A549 (cell line): ENCODE data around the gene HPN. TPM values are rescaled to one million over a fixed set of nuclear protein-coding genes. Genes with fewer than 3 reads are reported as not detected.
"Not testable (repeated sequence)": the region's sequence is repeated elsewhere in the genome, so short reads cannot be mapped to it uniquely, and the experiment has no call there.

Experiments
- ATAC-seq, 2 experiments: fragments of 200-7000 bp in 1 of 2; fragments of >200 bp in 1 of 2; cut with Nextera tagmentation in 1 of 2; cut with Tn5 transposase in 1 of 2; 3 replicates each; pipeline versions ENCODE4 v1.8.0 to v1.9.1; 2018 to 2020; ENCODE audit warnings: mild to moderate bottlenecking in 1 of 2, moderate library complexity in 1 of 2
- CTCF ChIA-PET: fragments of 300-600 bp; sonication (Branson Sonifier 250); formaldehyde crosslinking; extraction: SDS; loops from one replicate; lab custom pipeline; 2021; ENCODE audit warnings: antibody characterized with exemption, inconsistent platforms; lab: Yijun Ruan, JAX
- POLR2A ChIA-PET: fragments of 350-600 bp; formaldehyde crosslinking; extraction: SDS; loops from one replicate; lab custom pipeline; 2021; ENCODE audit warnings: antibody characterized with exemption, inconsistent platforms; lab: Yijun Ruan, JAX
- DNase-seq, 2 experiments: peaks; one replicate each; pipeline versions ENCODE4 v3.0.0 to v3.0.0-alpha.2; 2011 to 2016; ENCODE audit warnings: low read depth in 1 of 2, low spot score in 1 of 2
- FAIRE-seq: peaks from 2 replicates; lab custom pipeline; 2011; peaks lifted over from hg19 to GRCh38; lab: Jason Lieb, UNC
- H3K27ac ChIP-seq, 2 experiments: fragments of >200 bp; sonication (Bioruptor Twin); formaldehyde crosslinking; 3 replicates each; pipeline ENCODE4 v1.5.1; 2016 to 2017
- H3K4me1 ChIP-seq: fragments of >200 bp; sonication (Bioruptor Twin); formaldehyde crosslinking; 3 replicates; pipeline ENCODE4 v1.6.1; 2016
- H3K4me2 ChIP-seq: fragments of >200 bp; sonication (Bioruptor Twin); formaldehyde crosslinking; 3 replicates; pipeline ENCODE4 v1.6.1; 2016
- H3K4me3 ChIP-seq: fragments of >200 bp; sonication (Bioruptor Twin); formaldehyde crosslinking; 3 replicates; pipeline ENCODE4 v1.5.1; 2016
- H3K9me3 ChIP-seq: fragments of >200 bp; sonication (Bioruptor Twin); formaldehyde crosslinking; 3 replicates; pipeline ENCODE4 v1.6.1; 2016
- CEBPB ChIP-seq, 2 experiments: fragments of >200 bp in 1 of 2; sonication (Bioruptor Twin) in 1 of 2; formaldehyde crosslinking in 1 of 2; IDR thresholded peaks; 2 replicates each; pipeline ENCODE4 v1.6.1; 2012 to 2016
- CHD4 ChIP-seq: fragments of 200-600 bp; sonication (generic); IDR thresholded peaks from 2 replicates; pipeline ENCODE4 v1.6.1; 2016; ENCODE audit warnings: antibody characterized with exemption, mild to moderate bottlenecking, borderline replicate concordance
- EP300 ChIP-seq, 2 experiments: fragments of >200 bp; sonication (Bioruptor Twin); formaldehyde crosslinking; IDR thresholded peaks; 2 replicates in 1 of 2; 3 replicates in 1 of 2; pipeline ENCODE4 v1.6.1; 2016 to 2017
- FOSB ChIP-seq: fragments of 250-450 bp; sonication (Bioruptor Pico); IDR thresholded peaks from 2 replicates; pipeline ENCODE4 v1.5.0; 2020; ENCODE audit warnings: mild to moderate bottlenecking, moderate library complexity
- FOXS1 ChIP-seq: fragments of 250-450 bp; sonication (Bioruptor Pico); IDR thresholded peaks from 2 replicates; pipeline ENCODE4 v1.5.0; 2020; ENCODE audit warnings: mild to moderate bottlenecking, moderate library complexity
- HOXB13 ChIP-seq: fragments of 250-450 bp; sonication (Bioruptor Pico); IDR thresholded peaks from 2 replicates; pipeline ENCODE4 v1.5.0; 2020; ENCODE audit warnings: low read depth, mild to moderate bottlenecking, moderate library complexity
- JUNB ChIP-seq: fragments of >200 bp; sonication (Bioruptor Twin); formaldehyde crosslinking; IDR thresholded peaks from 2 replicates; pipeline ENCODE4 v1.6.1; 2016
- KDM1A ChIP-seq: fragments of 200-600 bp; sonication (generic); IDR thresholded peaks from 2 replicates; pipeline ENCODE4 v1.6.1; 2016; ENCODE audit warnings: low read depth, mild to moderate bottlenecking
- KDM5A ChIP-seq: fragments of 200-600 bp; sonication (generic); IDR thresholded peaks from 2 replicates; pipeline ENCODE4 v1.6.1; 2016; ENCODE audit warnings: antibody characterized with exemption, mild to moderate bottlenecking
- MYC ChIP-seq: IDR thresholded peaks from 2 replicates; pipeline ENCODE4 v1.6.1; 2012; ENCODE audit warnings: mild to moderate bottlenecking, inconsistent platforms, low read length, improper control_type of control experiment, borderline replicate concordance
- NR3C1 ChIP-seq: fragments of >200 bp; sonication (Bioruptor Twin); formaldehyde crosslinking; IDR thresholded peaks from 3 replicates; pipeline ENCODE4 v1.6.1; 2017
- RCOR1 ChIP-seq: fragments of 150-350 bp; IDR thresholded peaks from 2 replicates; pipeline ENCODE4 v1.6.1; 2014; ENCODE audit warnings: antibody characterized with exemption, low read length, low read depth
- WGBS: methylation state at CpG from one replicate; pipeline ENCODE4 v1.1.6; 2017; ENCODE audit errors: missing lambda C conversion rate; 5-methylcytosine and 5-hydroxymethylcytosine counted together
- polyA plus RNA-seq, 4 experiments: library from polyadenylated mRNA; depleted of rRNA in 3 of 4; stranded (reverse); fragments of >200 nt; fragmentation: RNase III in 1 of 4; extraction: RNeasy Plus Mini Kit Qiagen cat#74134 plus additional on column Dnase treatment in 1 of 4; gene quantifications; 2 replicates in 3 of 4; 3 replicates in 1 of 4; pipeline ENCODE4 v1.2.3, GENCODE V29; 2011 to 2017
- TF ChIP-seq, protein P1 (sequence below): fragments of >200 bp; sonication (Bioruptor Twin); formaldehyde crosslinking; IDR thresholded peaks from 3 replicates; pipeline ENCODE4 v1.6.1; 2016
- TF ChIP-seq, protein P2 (sequence below): fragments of >200 bp; sonication (Bioruptor Twin); formaldehyde crosslinking; IDR thresholded peaks from 3 replicates; pipeline ENCODE4 v1.5.1; 2016

Gene HPN
- polyA plus RNA-seq, 2 of the 4 experiments (the other 2 are of a cell fraction), result 0.06 to 0.08 TPM

DNA sequence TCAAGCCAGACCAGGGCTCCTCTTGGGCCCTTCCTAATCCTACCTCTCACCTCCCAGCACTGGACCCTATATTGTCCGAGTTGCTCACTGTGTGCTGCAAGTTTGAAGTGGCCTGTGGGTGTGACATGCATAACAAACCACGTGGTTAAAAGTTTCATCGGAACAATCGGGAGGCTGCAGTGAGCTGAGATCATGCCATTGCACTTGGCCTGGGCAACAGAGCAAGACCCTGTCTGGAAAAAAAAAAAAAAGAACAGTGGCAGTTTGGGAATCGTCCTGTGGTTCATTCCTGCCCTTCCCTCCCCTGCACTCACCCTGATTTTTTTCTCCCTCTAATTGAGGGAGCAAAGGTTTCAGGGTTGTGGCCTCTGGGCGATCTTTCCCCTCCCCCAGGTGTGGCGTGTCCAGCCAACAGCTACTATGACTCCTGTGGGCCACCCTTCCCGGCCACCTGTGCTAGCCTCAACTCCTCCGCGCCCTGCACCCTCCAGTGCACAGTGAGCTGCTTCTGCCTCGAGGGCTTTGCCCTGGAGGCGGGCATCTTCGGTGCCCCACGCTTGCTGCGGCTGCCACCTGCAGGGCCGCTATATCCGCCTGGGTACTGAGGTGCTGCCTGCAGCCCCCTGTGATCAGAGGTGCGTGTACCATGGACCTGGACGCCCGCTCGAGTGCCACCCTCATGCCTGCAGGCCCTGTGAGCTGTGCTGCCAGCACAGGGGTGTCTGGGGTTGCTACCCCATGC is 57.8 kb downstream of the HPN start:
- no peak for FAIRE-seq
- POLR2A ChIA-PET, result interaction anchor here (1.6 kb wide), 1 partner anchor 25 kb away, joined by 5 read pairs; no protein-coding TSS in a partner anchor
- CTCF ChIA-PET, result interaction anchor here (0.7 to 6.9 kb wide), 18 partner anchors 8 to 169 kb away, joined by 3 to 67 read pairs (median 4); partner anchors contain the start of genes FXYD3, FXYD7 and LGI4

DNA sequence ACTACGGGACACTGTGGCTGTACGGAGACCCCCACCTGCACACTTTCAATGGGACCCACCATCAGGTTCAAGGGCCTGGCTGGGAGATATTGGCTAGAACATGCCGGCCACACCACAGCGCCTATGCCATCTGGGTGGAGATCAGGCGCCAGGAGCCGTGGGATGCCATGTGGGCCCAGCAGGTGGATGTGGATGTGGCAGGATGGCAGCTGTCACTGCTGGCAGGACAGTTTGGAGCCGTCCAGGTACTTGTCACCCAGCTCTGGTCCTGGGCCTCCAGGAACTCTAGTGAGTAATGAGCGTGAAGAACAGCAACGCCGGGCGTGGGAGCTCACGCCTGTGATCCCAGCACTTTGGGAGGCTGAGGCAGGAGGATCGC is 58.4 kb downstream of the HPN start:
- H3K4me1 ChIP-seq, result no peaks in the 10 kb centered on the region
- no peak overlapping the region for H3K27ac ChIP-seq
- FAIRE-seq (no peak), ATAC-seq (no peak), DNase-seq (no peak)
- H3K4me2 ChIP-seq, result no peak overlapping the region
- CTCF ChIA-PET, result interaction anchor here (0.9 to 6.9 kb wide), 11 partner anchors 8 to 127 kb away, joined by 3 to 67 read pairs (median 6); partner anchors contain the start of genes FXYD3 and FXYD7
- POLR2A ChIA-PET, result interaction anchor here (0.5 kb wide), 1 partner anchor 69 kb away, joined by 4 read pairs; no protein-coding TSS in a partner anchor
- TF ChIP-seq EP300 (IDR thresholded peaks at IDR 0.05) (no peak), FOXS1 (CRISPR knock-in tag) (no peak), RCOR1 (no peak), HOXB13 (CRISPR knock-in tag) (no peak), FOSB (CRISPR knock-in tag) (no peak), KDM1A (no peak), KDM5A (no peak), JUNB (no peak), NR3C1 (no peak), MYC (no peak)
- no peak overlapping the region for H3K4me3 ChIP-seq
- no peaks in the 10 kb centered on the region for H3K9me3 ChIP-seq
- 85% methylated on average over 10 of the region's 13 CpGs for whole genome bisulfite sequencing

More for the DNA sequence above, 57.8 kb downstream of the HPN start:
- no peak overlapping the region for H3K4me2 ChIP-seq
- no peak for TF ChIP-seq RCOR1
- no peak for TF ChIP-seq CEBPB (IDR thresholded peaks at IDR 0.05)
- TF ChIP-seq, protein P1, sequence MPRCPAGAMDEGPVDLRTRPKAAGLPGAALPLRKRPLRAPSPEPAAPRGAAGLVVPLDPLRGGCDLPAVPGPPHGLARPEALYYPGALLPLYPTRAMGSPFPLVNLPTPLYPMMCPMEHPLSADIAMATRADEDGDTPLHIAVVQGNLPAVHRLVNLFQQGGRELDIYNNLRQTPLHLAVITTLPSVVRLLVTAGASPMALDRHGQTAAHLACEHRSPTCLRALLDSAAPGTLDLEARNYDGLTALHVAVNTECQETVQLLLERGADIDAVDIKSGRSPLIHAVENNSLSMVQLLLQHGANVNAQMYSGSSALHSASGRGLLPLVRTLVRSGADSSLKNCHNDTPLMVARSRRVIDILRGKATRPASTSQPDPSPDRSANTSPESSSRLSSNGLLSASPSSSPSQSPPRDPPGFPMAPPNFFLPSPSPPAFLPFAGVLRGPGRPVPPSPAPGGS, result no peak
- H3K27ac ChIP-seq, result no peak overlapping the region
- H3K4me1 ChIP-seq, result no peaks in the 10 kb centered on the region
- ATAC-seq (peak; percentile 31 to 40; a peak in 4 of 6 replicates), DNase-seq (no peak)
- no peak overlapping the region for H3K4me3 ChIP-seq
- H3K9me3 ChIP-seq, result no peaks in the 10 kb centered on the region
- WGBS, result 53% methylated on average over 13 of the region's 21 CpGs

DNA sequence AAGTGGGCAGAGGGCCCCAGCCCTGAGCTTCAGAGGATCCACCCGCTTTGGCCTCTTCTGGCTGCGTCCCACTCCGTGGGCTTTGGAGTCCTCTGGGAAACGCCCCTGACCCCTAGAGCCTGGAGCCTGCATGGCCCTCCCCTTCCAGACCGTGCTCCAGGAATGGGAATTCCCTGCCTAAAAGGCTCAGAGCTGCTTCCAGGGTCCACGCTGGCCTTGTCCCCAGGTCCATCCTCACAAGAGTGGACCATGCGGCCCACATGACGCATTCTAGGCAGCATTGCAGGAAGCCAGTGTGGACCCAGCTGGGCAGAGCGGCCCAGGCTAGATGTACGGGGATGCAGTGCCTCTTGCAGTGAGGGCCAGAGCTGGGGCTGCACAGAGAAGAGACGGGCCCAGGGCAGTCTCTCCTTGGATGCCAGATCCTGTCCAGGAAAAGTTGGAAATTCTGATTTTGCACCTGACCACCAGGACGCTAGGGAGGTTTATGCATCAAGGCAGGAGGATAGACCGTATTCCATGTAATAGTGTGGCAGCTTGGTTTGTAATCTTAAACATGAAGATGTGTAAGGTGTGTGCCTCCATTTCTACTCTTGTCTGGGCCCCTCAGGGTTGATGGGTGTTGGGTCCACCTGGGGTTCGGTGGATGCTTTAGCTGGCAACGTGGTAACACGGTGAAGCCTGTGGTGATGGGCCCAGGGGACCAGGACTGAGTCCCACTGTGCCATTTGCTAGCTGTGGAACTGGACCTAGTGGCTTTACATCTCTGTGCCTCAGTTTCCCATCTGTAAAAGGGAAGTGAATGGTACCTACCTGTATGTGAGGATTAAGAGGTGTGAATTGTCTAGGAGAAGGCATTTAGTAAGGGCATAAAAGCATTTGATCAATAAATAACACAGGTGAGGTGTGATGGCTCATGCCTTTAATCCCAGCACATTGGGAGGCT is 59.3 kb downstream of the HPN start:
- WGBS, result 63% methylated on average over 16 of the region's 16 CpGs
- ATAC-seq (peak; percentile 21 to 37; a peak in 3 of 6 replicates), DNase-seq (peak in 1 of 2 experiments; percentile 37), FAIRE-seq (no peak)
- POLR2A ChIA-PET, result interaction anchor here (0.5 kb wide), 1 partner anchor 70 kb away, joined by 4 read pairs; no protein-coding TSS in a partner anchor
- Histone ChIP-seq H3K4me2 (no peak overlapping the region), H3K4me1 (no peaks in the 10 kb centered on the region), H3K4me3 (no peak overlapping the region), H3K9me3 (no peaks in the 10 kb centered on the region), H3K27ac (no peak overlapping the region)
- CTCF ChIA-PET, result interaction anchor here (0.5 to 6.9 kb wide), 15 partner anchors 9 to 872 kb away, joined by 3 to 67 read pairs (median 4); partner anchors contain the start of genes FXYD3, FXYD7 and ZNF792
- TF ChIP-seq, protein P2, sequence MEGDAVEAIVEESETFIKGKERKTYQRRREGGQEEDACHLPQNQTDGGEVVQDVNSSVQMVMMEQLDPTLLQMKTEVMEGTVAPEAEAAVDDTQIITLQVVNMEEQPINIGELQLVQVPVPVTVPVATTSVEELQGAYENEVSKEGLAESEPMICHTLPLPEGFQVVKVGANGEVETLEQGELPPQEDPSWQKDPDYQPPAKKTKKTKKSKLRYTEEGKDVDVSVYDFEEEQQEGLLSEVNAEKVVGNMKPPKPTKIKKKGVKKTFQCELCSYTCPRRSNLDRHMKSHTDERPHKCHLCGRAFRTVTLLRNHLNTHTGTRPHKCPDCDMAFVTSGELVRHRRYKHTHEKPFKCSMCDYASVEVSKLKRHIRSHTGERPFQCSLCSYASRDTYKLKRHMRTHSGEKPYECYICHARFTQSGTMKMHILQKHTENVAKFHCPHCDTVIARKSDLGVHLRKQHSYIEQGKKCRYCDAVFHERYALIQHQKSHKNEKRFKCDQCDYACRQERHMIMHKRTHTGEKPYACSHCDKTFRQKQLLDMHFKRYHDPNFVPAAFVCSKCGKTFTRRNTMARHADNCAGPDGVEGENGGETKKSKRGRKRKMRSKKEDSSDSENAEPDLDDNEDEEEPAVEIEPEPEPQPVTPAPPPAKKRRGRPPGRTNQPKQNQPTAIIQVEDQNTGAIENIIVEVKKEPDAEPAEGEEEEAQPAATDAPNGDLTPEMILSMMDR, result no peak
- TF ChIP-seq CHD4, result no peak

DNA sequence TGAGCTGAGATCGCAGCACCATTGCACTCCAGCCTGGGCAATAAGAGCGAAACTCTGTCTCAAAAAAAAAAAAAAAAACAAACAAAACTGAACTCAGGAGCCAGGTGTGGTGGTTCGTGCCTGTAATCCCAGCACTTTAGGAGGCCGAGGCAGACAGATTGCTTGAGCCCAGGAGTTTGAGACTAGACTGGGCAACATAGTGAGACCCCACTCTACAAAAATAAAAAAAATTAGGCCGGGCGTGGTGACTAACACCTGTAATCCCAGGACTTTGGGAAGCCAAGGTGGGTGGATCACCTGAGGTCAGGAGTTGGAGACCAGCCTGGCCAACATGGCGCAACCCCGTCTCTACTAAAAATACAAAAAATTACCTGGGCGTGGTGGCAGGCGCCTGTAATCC is 60.4 kb downstream of the HPN start:
- FAIRE-seq, POLR2A ChIA-PET, H3K9me3 ChIP-seq, H3K4me1 ChIP-seq, DNase-seq, H3K27ac ChIP-seq, H3K4me3 ChIP-seq, H3K4me2 ChIP-seq, ATAC-seq: not testable (repeated sequence)
- CTCF ChIA-PET, result interaction anchor here (0.7 to 6.9 kb wide), 6 partner anchors 10 to 52 kb away, joined by 3 to 67 read pairs (median 14); partner anchors contain the start of gene FXYD3
- 80% methylated on average over 10 of the region's 10 CpGs for WGBS

DNA sequence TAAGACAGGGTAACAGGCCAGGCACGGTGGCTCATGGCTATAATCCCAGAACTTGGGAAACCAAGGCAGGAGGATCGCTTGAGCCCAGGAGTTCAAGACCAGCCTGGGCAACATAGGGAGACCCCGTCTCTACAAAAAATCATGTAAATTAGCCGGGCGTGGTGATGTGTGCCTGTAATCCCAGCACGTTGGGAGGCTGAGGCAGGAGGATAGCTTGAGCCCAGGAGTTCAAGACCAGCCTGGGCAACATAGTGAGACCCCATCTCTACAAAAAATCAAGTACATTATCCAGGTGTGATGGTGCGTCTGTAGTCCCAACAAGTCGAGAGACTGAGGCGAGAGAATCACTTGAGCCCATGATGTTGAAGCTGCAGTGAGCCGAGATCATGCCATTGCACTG is 62.1 kb downstream of the HPN start:
- H3K9me3 ChIP-seq, H3K4me1 ChIP-seq, H3K4me3 ChIP-seq, H3K27ac ChIP-seq, DNase-seq, POLR2A ChIA-PET, FAIRE-seq, ATAC-seq, H3K4me2 ChIP-seq: not testable (repeated sequence)
- 55% methylated on average over 10 of the region's 10 CpGs for WGBS
- CTCF ChIA-PET, result interaction anchor here (0.9 to 2.4 kb wide), 6 partner anchors 11 to 363 kb away, joined by 3 to 9 read pairs (median 5); no protein-coding TSS in a partner anchor
